ENCODE data around the gene ARSA.

The ARSA gene

GRCh38 chr22:50605002-50605612, 22.8 kb downstream of the ARSA start:
- H3K4me3 Mint-ChIP-seq, result no peak overlapping the region
- H3K36me3 Mint-ChIP-seq (ENCODE audit: low read depth), result no peaks in the 10 kb centered on the region
- H3K9me3 Mint-ChIP-seq, result no peaks in the 10 kb centered on the region
- peaks cover 34% of the 10 kb centered on the region for H3K27me3 Mint-ChIP-seq
- H3K4me1 Mint-ChIP-seq (ENCODE audit: low read depth), result peaks cover 6% of the 10 kb centered on the region
- H3K27ac Mint-ChIP-seq, result no peak overlapping the region

- no peaks in the 10 kb centered on the region for H3K9me3 Mint-ChIP-seq
- peaks cover 40% of the 10 kb centered on the region for H3K27me3 Mint-ChIP-seq
Measured at GRCh38 chr22:50604256-50605001, 23.5 kb downstream of the ARSA start.

GRCh38 chr22:50603511-50604255, 24.3 kb downstream of the ARSA start:
- Mint-ChIP-seq H3K4me1 (ENCODE audit: low read depth) (peaks cover 9% of the 10 kb centered on the region), H3K9me3 (no peaks in the 10 kb centered on the region), H3K27ac (no peak overlapping the region), H3K4me3 (no peak overlapping the region), H3K36me3 (ENCODE audit: low read depth) (no peaks in the 10 kb centered on the region), H3K27me3 (peaks cover 40% of the 10 kb centered on the region)

More at GRCh38 chr22:50604256-50605001, 23.5 kb downstream of the ARSA start:
- H3K36me3 Mint-ChIP-seq (ENCODE audit: low read depth), result no peaks in the 10 kb centered on the region
- H3K4me3 Mint-ChIP-seq, result no peak overlapping the region
- H3K4me1 Mint-ChIP-seq (ENCODE audit: low read depth), result peaks cover 9% of the 10 kb centered on the region
- H3K27ac Mint-ChIP-seq, result no peak overlapping the region

GRCh38 chr22:50602338-50602700, 25.6 kb downstream of the ARSA start:
- Mint-ChIP-seq H3K27me3 (peaks cover 42% of the 10 kb centered on the region), H3K36me3 (ENCODE audit: low read depth) (peaks cover 2% of the 10 kb centered on the region), H3K4me3 (no peak overlapping the region), H3K4me1 (ENCODE audit: low read depth) (peaks cover 9% of the 10 kb centered on the region), H3K9me3 (no peaks in the 10 kb centered on the region), H3K27ac (no peak overlapping the region)

GRCh38 chr22:50601669-50602337, 26.1 kb downstream of the ARSA start:
- Mint-ChIP-seq H3K27ac (no peak overlapping the region), H3K4me1 (ENCODE audit: low read depth) (peaks cover 9% of the 10 kb centered on the region), H3K4me3 (peak overlapping the region; percentile 57), H3K36me3 (ENCODE audit: low read depth) (peaks cover 8% of the 10 kb centered on the region), H3K9me3 (no peaks in the 10 kb centered on the region), H3K27me3 (peaks cover 41% of the 10 kb centered on the region)

- H3K9me3 Mint-ChIP-seq, result no peaks in the 10 kb centered on the region
- H3K27ac Mint-ChIP-seq, result no peak overlapping the region
- peaks cover 14% of the 10 kb centered on the region for H3K36me3 Mint-ChIP-seq (ENCODE audit: low read depth)
- H3K27me3 Mint-ChIP-seq, result peaks cover 37% of the 10 kb centered on the region
- peaks cover 9% of the 10 kb centered on the region for H3K4me1 Mint-ChIP-seq (ENCODE audit: low read depth)
- peak overlapping the region; percentile 57 for H3K4me3 Mint-ChIP-seq
Measured at GRCh38 chr22:50600967-50601668, 26.8 kb downstream of the ARSA start.

GRCh38 chr22:50600538-50600937, 27.4 kb downstream of the ARSA start, which contains the start of gene MAPK8IP2:
TSS of gene MAPK8IP2 (plus strand) at chr22:50600793. CDS start at chr22:50600819, 26 bp downstream.
- Mint-ChIP-seq H3K4me1 (ENCODE audit: low read depth) (peaks cover 9% of the 10 kb centered on the region), H3K4me3 (peak within 1 kb of the TSS; percentile 57)

GRCh38 chr22:50599816-50600455, 28.0 kb downstream of the ARSA start:
- Mint-ChIP-seq H3K4me3 (peak overlapping the region; percentile 51), H3K27me3 (peaks cover 33% of the 10 kb centered on the region), H3K27ac (no peak overlapping the region), H3K4me1 (ENCODE audit: low read depth) (peaks cover 9% of the 10 kb centered on the region), H3K9me3 (no peaks in the 10 kb centered on the region), H3K36me3 (ENCODE audit: low read depth) (peaks cover 14% of the 10 kb centered on the region)

More at GRCh38 chr22:50600538-50600937, 27.4 kb downstream of the ARSA start, which contains the start of gene MAPK8IP2:
- peaks cover 14% of the 10 kb centered on the region for H3K36me3 Mint-ChIP-seq (ENCODE audit: low read depth)
- H3K9me3 Mint-ChIP-seq, result no peaks in the 10 kb centered on the region
- H3K27ac Mint-ChIP-seq, result no peak within 1 kb of the TSS
- peaks cover 35% of the 10 kb centered on the region for H3K27me3 Mint-ChIP-seq

- Mint-ChIP-seq H3K27me3 (peaks cover 18% of the 10 kb centered on the region), H3K4me1 (ENCODE audit: low read depth) (peaks cover 9% of the 10 kb centered on the region), H3K36me3 (ENCODE audit: low read depth) (peaks cover 14% of the 10 kb centered on the region), H3K27ac (no peak overlapping the region), H3K4me3 (no peak overlapping the region), H3K9me3 (no peaks in the 10 kb centered on the region)
Measured at GRCh38 chr22:50597097-50597496, 30.9 kb downstream of the ARSA start.

GRCh38 chr22:50595189-50595588, 32.8 kb downstream of the ARSA start:
- H3K27ac Mint-ChIP-seq, result no peak overlapping the region
- H3K9me3 Mint-ChIP-seq, result no peaks in the 10 kb centered on the region
- H3K27me3 Mint-ChIP-seq, result peaks cover 11% of the 10 kb centered on the region
- H3K36me3 Mint-ChIP-seq (ENCODE audit: low read depth), result peaks cover 14% of the 10 kb centered on the region
- peaks cover 3% of the 10 kb centered on the region for H3K4me1 Mint-ChIP-seq (ENCODE audit: low read depth)
- H3K4me3 Mint-ChIP-seq, result no peak overlapping the region

GRCh38 chr22:50587407-50587806, 40.5 kb downstream of the ARSA start:
- no peak overlapping the region for H3K4me3 Mint-ChIP-seq
- peaks cover 9% of the 10 kb centered on the region for H3K4me1 Mint-ChIP-seq (ENCODE audit: low read depth)
- H3K27me3 Mint-ChIP-seq, result no peaks in the 10 kb centered on the region
- no peak overlapping the region for H3K27ac Mint-ChIP-seq
- H3K36me3 Mint-ChIP-seq (ENCODE audit: low read depth), result no peaks in the 10 kb centered on the region
- no peaks in the 10 kb centered on the region for H3K9me3 Mint-ChIP-seq

GRCh38 chr22:50586416-50586815, 41.5 kb downstream of the ARSA start:
- H3K4me3 Mint-ChIP-seq, result no peak overlapping the region
- no peaks in the 10 kb centered on the region for H3K9me3 Mint-ChIP-seq
- H3K4me1 Mint-ChIP-seq (ENCODE audit: low read depth), result peaks cover 15% of the 10 kb centered on the region
- H3K27me3 Mint-ChIP-seq, result no peaks in the 10 kb centered on the region
- no peak overlapping the region for H3K27ac Mint-ChIP-seq
- no peaks in the 10 kb centered on the region for H3K36me3 Mint-ChIP-seq (ENCODE audit: low read depth)

- Mint-ChIP-seq H3K27ac (no peak overlapping the region), H3K4me1 (ENCODE audit: low read depth) (peaks cover 17% of the 10 kb centered on the region), H3K4me3 (no peak overlapping the region), H3K9me3 (no peaks in the 10 kb centered on the region), H3K36me3 (ENCODE audit: low read depth) (peaks cover 5% of the 10 kb centered on the region), H3K27me3 (no peaks in the 10 kb centered on the region)
Measured at GRCh38 chr22:50585781-50586180, 42.2 kb downstream of the ARSA start.

GRCh38 chr22:50585238-50585637, 42.7 kb downstream of the ARSA start:
- Mint-ChIP-seq H3K9me3 (no peaks in the 10 kb centered on the region), H3K4me3 (no peak overlapping the region), H3K27ac (no peak overlapping the region), H3K27me3 (no peaks in the 10 kb centered on the region), H3K36me3 (ENCODE audit: low read depth) (peaks cover 5% of the 10 kb centered on the region), H3K4me1 (ENCODE audit: low read depth) (peaks cover 17% of the 10 kb centered on the region)
